Psoas muscle (tissue), 8 donors: ENCODE data around the gene TOP3A. TPM values are rescaled to one million over a fixed set of nuclear protein-coding genes. Genes with fewer than 3 reads are reported as not detected.
A peak's percentile ranks its signal among the peaks of the same experiment; 100 is the strongest.

Source experiments
- ATAC-seq, 4 donors: fragments of 200-7000 bp; cut with Tn5 transposase; one replicate each; pipeline ENCODE4 v1.9.1; 2020; ENCODE audit warnings: moderate library complexity in 3 of 4, mild to moderate bottlenecking in 2 of 4
- DNase-seq, 2 donors: peaks; one replicate each; pipeline ENCODE4 v3.0.0-alpha.2; 2020
- H3K27ac ChIP-seq: fragments of 200-600 bp; one replicate; pipeline ENCODE4 v1.8.0; 2022
- H3K27me3 ChIP-seq, 3 donors: fragments of 200-600 bp in 1 of 3; one replicate each; pipeline versions ENCODE4 v1.6.1 to v1.8.0; 2013 to 2022; ENCODE audit warnings: low read length in 2 of 3, mild to moderate bottlenecking in 2 of 3, moderate library complexity in 1 of 3; ENCODE audit not compliant: insufficient read depth in 3 of 3
- H3K36me3 ChIP-seq, 2 donors: fragments of 200-600 bp in 1 of 2; one replicate each; pipeline versions ENCODE4 v1.6.1 to v1.8.0; 2013 to 2022; ENCODE audit warnings: low read depth in 1 of 2, mild to moderate bottlenecking in 1 of 2, moderate library complexity in 1 of 2; ENCODE audit not compliant: insufficient read depth in 1 of 2
- H3K4me1 ChIP-seq: fragments of 200-600 bp; one replicate; pipeline ENCODE4 v1.8.0; 2022
- H3K4me3 ChIP-seq: fragments of 200-600 bp; one replicate; pipeline ENCODE4 v1.8.0; 2022; ENCODE audit warnings: mild to moderate bottlenecking
- H3K9me3 ChIP-seq: fragments of 200-600 bp; one replicate; pipeline ENCODE4 v1.8.0; 2022
- CTCF ChIP-seq: fragments of 200-600 bp; IDR thresholded peaks from one replicate; pipeline ENCODE4 v1.8.0; 2022; ENCODE audit warnings: antibody characterized with exemption
- WGBS, 3 donors: extraction: QIAGEN DNeasy Blood & Tissue Kit; methylation state at CpG; one replicate each; pipeline versions ENCODE4 v1.1.6 to v1.1.7; 2013; 5-methylcytosine and 5-hydroxymethylcytosine counted together
- intact Hi-C, 2 donors: fragments of 100-400 bp; cut with DNase I; formaldehyde crosslinking; loops; one replicate each; pipeline versions ENCODE4 v1.11.0 to v1.14.2; 2022
- polyA plus RNA-seq, 3 donors: library from polyadenylated mRNA; stranded (reverse); fragments of 200-250 nt; gene quantifications; one replicate each; pipeline ENCODE4 v1.2.3, GENCODE V29; 2013
- total RNA-seq, 4 donors: library from RNA; stranded (reverse); fragmentation: NEBNext Ultra II Directional in 2 of 4; extraction: Animal tissue kit (Norgen Biotek cat#: 25700) in 2 of 4; gene quantifications; one replicate each; pipeline versions ENCODE4 v1.2.1 to v1.2.4, GENCODE V29; 2021 to 2023
- donor health status: healthy with polysubstance abuse.
- donor health status: DM: no; HTN: no; CAD: no; lungs with moderate emphysema.
- donor health status: Bipolar disorder and iron deficiency.
- donor health status: healthy.
- donor health status: DM: yes; HTN: yes; CAD: no.
- donor health status: DM: no; HTN: no; CAD: no.
- donor health status: DM: no; HTN: no; CAD: no.
- donor health status: DM: yes; HTN: yes; CAD: no.

TOP3A gene
- total and polyA plus RNA-seq, 7 donors, result 8.8 to 24.3 (median 13.6) TPM

GRCh38 chr17:18291718-18292540 lies 22.9 kb downstream of the TOP3A start:
- WGBS, 3 donors, result 53 to 74% (median 56%) methylated on average over 15 of the region's 15 CpGs
- peaks cover 10% of the 10 kb centered on the region for H3K4me1 ChIP-seq
- H3K27ac ChIP-seq, result peak overlapping the region; percentile 74
- no peak for DNase-seq
- no peaks in the 10 kb centered on the region for H3K9me3 ChIP-seq
- intact Hi-C loops, result no loop called here
- peak; percentile 55 to 83 (median 76) for ATAC-seq
- H3K36me3 ChIP-seq, result peaks cover 0 to 86% of the 10 kb centered on the region in 2 donors
- no peaks in the 10 kb centered on the region for H3K27me3 ChIP-seq
- no peak for TF ChIP-seq CTCF
- H3K4me3 ChIP-seq, result no peak overlapping the region

GRCh38 chr17:18285296-18285695 lies 29.5 kb downstream of the TOP3A start:
- DNase-seq (no peak), ATAC-seq (no peak)
- Histone ChIP-seq H3K4me1 (no peaks in the 10 kb centered on the region), H3K27ac (no peak overlapping the region), H3K36me3 (peaks cover 3 to 99% of the 10 kb centered on the region in 2 donors), H3K9me3 (no peaks in the 10 kb centered on the region), H3K4me3 (no peak overlapping the region), H3K27me3 (no peaks in the 10 kb centered on the region)
- TF ChIP-seq CTCF, result no peak
- intact Hi-C loops, result loop anchor here in 1 of 2 donors (5.0 kb wide), 1 partner anchor 57 kb away; no protein-coding TSS in a partner anchor
- 93 to 98% (median 96%) methylated on average over 11 of the region's 11 CpGs for WGBS, 3 donors

- intact Hi-C loops, result no loop called here
- H3K4me1 ChIP-seq, result no peaks in the 10 kb centered on the region
- DNase-seq (no peak), ATAC-seq (no peak)
- no peak overlapping the region for H3K4me3 ChIP-seq
- no peak for TF ChIP-seq CTCF
- no peaks in the 10 kb centered on the region for H3K27me3 ChIP-seq
- no peak overlapping the region for H3K27ac ChIP-seq
- 85 to 95% (median 89%) methylated on average over 6 of the region's 6 CpGs for WGBS, 3 donors
- no peaks in the 10 kb centered on the region for H3K9me3 ChIP-seq
- H3K36me3 ChIP-seq, result peaks cover 5 to 99% of the 10 kb centered on the region in 2 donors
Measured at GRCh38 chr17:18281788-18282187, 33.0 kb downstream of the TOP3A start.

GRCh38 chr17:18280766-18281371 lies 33.9 kb downstream of the TOP3A start:
- WGBS, 3 donors, result 63 to 78% (median 72%) methylated on average over 5 of the region's 5 CpGs
- ATAC-seq (no peak), DNase-seq (peak in 1 of 2 donors; percentile 19)
- Histone ChIP-seq H3K36me3 (peaks cover 5 to 99% of the 10 kb centered on the region in 2 donors), H3K4me1 (no peaks in the 10 kb centered on the region), H3K4me3 (no peak overlapping the region), H3K9me3 (no peaks in the 10 kb centered on the region), H3K27ac (no peak overlapping the region), H3K27me3 (no peaks in the 10 kb centered on the region)
- intact Hi-C loops, result no loop called here
- no peak for TF ChIP-seq CTCF
